ENCODE results near the gene GALNT9.

GALNT9 gene

DNA sequence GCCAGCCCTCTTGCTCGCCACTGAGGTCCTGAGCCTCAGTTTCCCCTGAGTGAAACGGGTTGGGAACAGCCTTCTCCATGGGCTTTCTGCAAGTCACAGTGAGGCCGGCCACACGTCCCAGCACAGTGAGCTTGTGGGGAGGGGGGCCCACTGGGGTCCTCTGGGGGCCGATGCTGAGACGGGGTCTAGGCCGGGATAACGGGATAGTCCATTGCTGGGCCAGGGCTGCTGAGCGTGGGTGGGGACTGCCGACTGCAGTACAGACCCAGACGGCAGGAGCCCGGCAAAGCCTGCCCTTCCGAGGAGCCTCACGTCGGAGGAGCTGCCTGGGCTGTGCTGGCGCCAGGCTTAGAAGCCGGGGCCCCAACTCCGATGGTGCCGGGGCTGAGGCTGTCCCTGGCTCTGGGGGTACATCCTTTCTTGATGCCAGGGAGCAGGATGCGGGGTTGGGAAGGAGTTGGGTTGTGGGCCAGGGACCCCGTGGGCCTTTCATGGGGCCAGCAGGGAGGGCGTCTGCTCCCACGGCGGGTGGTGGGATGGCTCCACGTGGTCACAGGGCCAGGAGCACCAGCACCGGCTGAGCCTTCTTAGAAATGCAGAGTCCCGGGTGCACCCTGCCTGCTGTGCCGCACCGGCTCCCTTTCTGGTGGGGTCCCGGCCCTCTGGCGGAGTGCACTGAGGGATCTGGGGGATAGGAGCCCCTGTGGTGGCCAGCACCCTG lies 160.9 kb downstream of the GALNT9 start:
- no peak for DNase-seq (ENCODE audit: low read depth)

- no peak for DNase-seq (ENCODE audit: low read depth)
These were observed 161.6 kb downstream of the GALNT9 start for GRCh38 chr12:132167611-132168310.

- no peak for DNase-seq (ENCODE audit: low read depth)
These were observed 162.4 kb downstream of the GALNT9 start for GRCh38 chr12:132166801-132167591.

DNA sequence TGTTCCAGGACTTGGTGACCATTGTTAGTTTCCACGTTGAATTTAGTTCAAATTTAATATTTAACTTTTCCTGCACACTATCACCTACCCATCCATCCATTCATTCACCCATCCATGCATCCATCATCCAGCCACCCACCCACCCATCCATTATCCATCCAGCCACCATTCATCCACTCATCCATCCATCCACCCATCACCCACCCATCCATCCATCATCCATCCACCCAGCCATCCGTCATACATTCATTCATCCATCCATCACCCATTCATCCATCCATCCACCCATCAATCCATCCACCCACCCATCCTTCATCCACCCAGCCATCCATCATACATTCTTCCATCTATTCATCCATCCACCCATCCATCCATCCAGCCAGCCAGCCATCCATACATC lies 163.3 kb downstream of the GALNT9 start:
- DNase-seq (ENCODE audit: low read depth) = no peak

DNA sequence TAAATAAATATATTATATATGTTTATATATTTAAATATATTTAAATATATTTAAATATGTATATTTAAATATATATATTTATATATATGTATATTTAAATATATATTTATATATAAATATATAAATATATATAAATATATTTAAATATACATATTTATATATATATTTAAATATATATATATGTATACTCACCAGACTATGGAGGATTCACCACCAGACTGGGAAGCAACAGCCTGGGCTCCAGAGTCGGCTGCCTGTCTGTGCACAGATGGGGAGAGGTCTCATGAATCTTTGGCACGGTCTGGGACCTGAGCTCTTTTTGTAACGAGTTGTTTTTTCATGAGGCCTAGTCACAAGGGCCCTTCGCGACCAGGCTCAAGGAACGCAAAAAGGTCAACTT lies 163.8 kb downstream of the GALNT9 start:
- no peak for DNase-seq (ENCODE audit: low read depth)

DNA sequence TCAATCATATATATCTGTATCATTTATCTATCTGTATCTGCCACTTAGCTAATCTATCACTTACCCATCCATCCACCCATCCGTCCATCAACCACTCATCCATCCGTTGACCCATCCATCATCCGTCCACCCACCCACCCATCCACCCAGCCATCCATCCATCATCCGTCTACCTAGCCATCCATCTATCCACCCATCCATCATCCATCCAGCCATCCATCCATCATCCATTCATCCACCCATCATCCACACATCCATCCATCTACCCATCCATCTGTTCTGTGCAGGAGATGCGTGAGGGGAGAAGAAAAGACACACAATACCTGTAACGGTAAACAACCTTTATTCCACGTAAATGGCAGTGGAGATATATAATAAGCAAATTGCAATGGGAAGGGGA lies 165.0 kb downstream of the GALNT9 start:
- no peak for DNase-seq (ENCODE audit: low read depth)

GRCh38 chr12:132163911-132164288 lies 165.5 kb downstream of the GALNT9 start:
- no peak for DNase-seq (ENCODE audit: low read depth)

GRCh38 chr12:132163041-132163910 lies 166.1 kb downstream of the GALNT9 start:
- no peak for DNase-seq (ENCODE audit: low read depth)

- no peak for DNase-seq (ENCODE audit: low read depth)
These were observed 166.8 kb downstream of the GALNT9 start for GRCh38 chr12:132162508-132163031.

DNA sequence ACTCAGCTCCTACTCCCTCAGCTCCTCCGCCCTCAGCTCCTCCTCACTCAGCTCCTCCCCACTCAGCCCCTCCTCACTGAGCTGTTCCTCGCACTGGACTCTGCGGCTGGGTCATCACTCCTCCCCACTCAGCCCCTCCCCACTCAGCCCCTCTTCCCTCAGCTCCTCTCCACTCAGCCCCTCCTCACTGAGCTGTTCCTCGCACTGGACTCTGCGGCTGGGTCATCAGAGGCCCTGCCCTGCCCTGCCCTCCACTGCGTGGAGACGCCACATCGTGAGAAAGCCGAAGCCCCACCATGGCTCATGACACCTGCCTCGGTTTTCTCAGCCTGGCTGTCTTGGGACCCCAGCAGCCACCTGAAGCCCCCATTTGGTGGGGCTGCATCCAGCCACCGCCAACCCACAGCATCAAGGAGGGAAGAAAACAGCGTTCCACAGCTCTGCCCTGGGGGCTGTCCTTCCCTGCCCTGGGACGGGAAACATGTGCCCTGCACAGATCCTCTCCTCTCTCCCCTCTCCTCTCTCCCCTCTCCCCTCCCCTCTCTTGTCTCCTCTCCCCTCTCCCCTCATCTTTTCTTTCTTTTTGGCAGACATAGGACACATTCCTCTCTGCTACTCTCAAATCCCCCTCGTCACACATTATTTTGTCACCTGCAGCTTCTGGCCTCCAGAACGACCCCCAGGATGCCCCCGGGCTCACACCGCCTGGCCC lies 167.4 kb downstream of the GALNT9 start:
- DNase-seq (ENCODE audit: low read depth) = no peak

- DNase-seq (ENCODE audit: low read depth) = no peak
These were observed 168.2 kb downstream of the GALNT9 start for GRCh38 chr12:132161036-132161781.

DNA sequence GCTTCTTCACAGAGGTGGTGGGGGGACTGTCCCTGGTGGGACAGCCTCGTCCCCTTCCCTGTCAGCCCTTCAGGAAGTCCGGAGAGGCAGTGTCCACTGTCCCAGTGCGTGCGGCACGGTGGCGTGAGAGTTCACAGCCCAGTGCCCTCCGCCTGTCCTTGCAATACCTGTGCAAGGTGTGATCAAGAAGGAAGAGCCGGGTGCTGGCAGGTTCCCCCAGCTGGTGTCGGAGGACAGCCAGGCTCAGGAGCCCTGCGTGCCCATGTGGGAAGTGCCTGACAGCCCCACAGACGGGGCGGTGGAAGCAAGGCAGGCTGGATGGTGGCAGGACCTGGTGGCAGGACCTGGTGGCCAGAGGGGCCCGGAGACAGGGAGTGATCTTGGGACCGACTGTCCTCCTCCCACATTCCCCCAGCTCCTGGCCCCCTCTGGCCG lies 168.8 kb downstream of the GALNT9 start:
- no peak for DNase-seq (ENCODE audit: low read depth)

DNA sequence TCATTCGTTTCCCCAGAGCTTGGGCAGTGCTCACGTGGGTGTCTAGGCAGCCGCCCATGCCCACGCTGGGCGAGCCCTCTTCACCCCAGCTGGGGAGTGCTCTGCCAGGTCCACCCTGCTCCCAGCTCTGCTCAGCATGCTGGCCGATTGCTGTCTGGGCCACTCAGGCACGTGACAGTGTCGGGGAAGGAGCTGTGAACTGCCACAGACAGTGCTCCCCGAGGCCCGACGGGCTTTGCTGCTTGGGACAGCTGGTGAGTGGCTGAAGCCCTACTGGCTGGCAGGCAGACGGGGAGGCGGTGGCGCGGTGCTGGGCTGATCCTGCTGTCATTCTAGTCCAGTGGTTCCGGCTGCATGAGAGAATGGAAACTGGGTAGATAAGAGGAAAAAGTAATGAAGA lies 169.4 kb downstream of the GALNT9 start:
- DNase-seq (ENCODE audit: low read depth) = no peak

DNA sequence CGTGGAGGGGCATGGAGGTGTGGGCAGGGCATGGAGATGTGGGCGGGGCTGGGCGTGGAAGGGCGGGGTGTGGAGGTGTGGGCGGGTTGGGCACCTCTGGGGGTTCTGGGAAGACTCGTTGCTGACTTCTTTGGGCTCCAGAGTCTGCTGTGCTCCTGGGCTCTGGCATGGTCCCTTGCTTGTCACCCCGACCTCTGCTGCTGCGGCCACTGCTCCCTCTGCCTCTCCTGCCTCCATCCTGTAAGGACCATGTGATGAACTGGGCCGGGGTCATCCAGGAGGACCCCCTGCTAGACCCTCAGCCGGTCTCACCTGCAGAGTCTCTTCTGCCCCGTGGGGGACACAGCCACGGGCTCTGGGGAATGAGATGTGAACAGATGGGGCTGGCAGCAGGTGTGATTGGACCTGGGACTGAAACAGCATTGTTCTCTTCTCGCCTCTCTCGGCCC lies 169.8 kb downstream of the GALNT9 start:
- no peak for DNase-seq (ENCODE audit: low read depth)

DNA sequence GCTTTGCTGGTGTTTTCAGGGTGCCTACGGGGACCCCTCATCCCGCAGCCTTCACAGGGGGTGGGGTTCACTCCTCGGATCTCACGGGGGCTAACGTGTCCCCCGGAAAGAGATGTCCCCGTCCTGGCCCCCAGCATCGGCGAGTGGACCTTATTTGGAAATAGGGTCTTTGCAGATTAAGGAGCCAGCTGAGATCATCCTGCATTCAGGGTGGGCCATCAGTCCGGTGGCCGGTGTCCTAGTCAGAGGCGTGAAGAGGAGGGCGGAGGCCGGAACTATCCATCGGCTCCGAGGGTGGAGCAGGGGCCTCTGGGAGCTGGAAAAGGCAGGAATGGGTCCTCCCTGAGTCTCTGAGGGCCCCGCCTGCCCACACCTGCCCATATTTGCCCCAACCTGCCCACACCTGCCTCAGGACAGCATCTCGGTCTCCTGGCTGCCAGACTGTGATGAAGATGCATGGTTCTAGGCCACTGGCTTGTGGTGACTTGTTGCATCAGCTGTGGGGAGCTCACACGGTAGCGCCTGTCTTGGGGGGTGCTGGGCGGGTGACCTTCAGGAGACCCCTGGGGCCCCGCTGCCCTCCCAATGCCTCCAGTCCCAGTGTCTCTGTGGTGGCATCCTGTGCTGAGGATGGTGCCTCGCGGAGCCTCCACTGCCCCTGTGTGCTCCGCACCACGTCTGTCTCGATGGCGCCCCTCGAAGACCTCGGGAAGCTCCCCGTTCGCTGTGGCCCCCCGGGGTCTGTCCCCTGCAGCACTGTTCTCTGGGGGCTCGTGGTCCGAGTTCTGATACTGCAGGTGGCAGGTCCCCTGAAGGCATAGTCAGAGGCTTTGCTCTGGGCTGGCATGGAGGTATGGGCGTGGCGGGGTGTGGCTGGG lies 170.5 kb downstream of the GALNT9 start:
- no peak for DNase-seq (ENCODE audit: low read depth)

DNA sequence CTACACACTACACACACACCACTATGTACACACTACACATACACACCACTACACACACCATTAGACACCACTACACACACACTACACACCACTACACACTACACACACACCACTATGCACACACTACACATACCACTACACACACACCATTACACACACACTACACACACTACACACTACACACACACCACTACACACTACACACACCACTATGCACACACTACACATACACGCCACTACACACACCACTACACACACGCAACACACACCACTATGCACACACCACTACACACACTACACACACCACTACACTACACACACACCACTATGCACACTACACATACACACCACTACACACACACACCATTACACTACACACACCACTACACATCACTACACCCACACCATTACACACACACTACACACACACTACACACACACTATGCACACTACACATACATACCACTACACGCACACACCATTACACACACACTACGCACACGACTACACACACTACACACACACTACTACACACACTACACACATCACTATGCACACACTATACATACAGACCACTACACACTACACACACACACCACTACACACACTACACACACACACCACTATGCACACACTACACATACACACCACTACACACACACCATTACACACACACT lies 171.5 kb downstream of the GALNT9 start:
- no peak for DNase-seq (ENCODE audit: low read depth)

DNA sequence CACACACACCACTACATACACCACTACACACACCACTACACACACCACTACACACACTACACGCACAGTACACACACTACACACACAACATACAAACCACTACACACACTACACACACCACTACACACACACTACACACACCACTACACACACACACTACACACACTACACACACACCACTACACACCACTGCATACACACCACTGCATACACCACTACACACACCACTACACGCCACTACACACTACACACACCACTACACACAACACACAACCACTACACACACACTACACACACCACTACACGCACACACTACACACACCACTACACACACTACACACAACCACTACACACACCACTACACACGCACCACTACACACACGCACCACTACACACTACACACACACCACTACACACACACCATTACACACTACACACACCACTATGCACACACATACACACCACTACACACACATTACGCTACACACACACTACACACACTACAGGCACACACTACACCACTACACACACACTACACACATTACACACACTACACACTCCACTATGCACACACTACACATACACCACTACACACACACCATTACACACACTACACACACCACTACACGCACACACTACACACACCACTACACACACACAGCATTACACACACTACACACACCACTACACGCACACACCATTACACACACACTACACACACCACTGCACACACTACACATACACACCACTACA lies 172.6 kb downstream of the GALNT9 start:
- DNase-seq (ENCODE audit: low read depth) = no peak
